Fibroblast of mammary gland (primary cell): ENCODE measurements around the gene SEMA6D.

ENCODE experiments used
- DNase-seq: peaks from one replicate; pipeline ENCODE4 v3.0.0-alpha.2; 2010; ENCODE audit warnings: low read depth
- H3K4me3 ChIP-seq: 2 replicates; pipeline ENCODE4 v1.5.1; 2011; ENCODE audit warnings: low read depth, mild to moderate bottlenecking, low read length, moderate library complexity; ENCODE audit not compliant: control insufficient read depth
- TF ChIP-seq, protein P1 (sequence below): conservative IDR thresholded peaks from 2 replicates; pipeline ENCODE4 v1.5.1; 2011; ENCODE audit warnings: low read depth, low read length, inconsistent platforms; ENCODE audit not compliant: control insufficient read depth, insufficient read depth

SEMA6D gene, protein sequence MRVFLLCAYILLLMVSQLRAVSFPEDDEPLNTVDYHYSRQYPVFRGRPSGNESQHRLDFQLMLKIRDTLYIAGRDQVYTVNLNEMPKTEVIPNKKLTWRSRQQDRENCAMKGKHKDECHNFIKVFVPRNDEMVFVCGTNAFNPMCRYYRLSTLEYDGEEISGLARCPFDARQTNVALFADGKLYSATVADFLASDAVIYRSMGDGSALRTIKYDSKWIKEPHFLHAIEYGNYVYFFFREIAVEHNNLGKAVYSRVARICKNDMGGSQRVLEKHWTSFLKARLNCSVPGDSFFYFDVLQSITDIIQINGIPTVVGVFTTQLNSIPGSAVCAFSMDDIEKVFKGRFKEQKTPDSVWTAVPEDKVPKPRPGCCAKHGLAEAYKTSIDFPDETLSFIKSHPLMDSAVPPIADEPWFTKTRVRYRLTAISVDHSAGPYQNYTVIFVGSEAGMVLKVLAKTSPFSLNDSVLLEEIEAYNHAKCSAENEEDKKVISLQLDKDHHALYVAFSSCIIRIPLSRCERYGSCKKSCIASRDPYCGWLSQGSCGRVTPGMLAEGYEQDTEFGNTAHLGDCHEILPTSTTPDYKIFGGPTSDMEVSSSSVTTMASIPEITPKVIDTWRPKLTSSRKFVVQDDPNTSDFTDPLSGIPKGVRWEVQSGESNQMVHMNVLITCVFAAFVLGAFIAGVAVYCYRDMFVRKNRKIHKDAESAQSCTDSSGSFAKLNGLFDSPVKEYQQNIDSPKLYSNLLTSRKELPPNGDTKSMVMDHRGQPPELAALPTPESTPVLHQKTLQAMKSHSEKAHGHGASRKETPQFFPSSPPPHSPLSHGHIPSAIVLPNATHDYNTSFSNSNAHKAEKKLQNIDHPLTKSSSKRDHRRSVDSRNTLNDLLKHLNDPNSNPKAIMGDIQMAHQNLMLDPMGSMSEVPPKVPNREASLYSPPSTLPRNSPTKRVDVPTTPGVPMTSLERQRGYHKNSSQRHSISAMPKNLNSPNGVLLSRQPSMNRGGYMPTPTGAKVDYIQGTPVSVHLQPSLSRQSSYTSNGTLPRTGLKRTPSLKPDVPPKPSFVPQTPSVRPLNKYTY

DNA sequence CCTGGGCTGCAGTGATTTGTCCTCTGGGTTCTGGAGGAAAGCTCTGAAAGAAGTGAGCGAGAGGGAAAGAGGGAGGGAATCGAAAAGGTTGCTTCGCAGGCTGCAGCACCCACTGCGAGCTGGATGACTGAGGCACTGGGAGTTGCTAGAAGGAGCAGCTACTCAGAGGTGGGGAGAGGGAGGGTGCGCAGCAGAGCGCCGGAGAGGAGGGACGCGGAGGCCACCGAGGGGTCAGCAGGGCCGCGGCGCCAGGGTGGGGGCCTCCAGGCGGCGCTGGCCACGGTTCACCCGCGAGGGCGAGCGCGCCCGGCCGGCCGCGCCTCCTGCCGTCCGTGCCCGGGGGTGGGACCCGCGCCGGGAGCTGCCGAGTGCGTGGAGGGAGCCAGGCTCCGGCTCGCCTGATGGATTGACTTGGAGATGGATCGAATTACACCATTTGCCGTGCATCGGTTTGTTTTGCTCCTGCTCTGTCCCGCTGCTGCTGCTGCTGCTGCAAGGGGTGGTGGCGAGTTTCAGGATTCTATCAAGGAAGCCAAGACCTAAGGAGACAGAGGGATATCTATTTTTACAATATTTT lies at the start of gene SEMA6D:
TSS of gene SEMA6D (plus strand) at position 470 of the 577 bp plus-strand sequence. CDS start 42,294 bp downstream, outside the sequence.
- TF ChIP-seq, protein P1, sequence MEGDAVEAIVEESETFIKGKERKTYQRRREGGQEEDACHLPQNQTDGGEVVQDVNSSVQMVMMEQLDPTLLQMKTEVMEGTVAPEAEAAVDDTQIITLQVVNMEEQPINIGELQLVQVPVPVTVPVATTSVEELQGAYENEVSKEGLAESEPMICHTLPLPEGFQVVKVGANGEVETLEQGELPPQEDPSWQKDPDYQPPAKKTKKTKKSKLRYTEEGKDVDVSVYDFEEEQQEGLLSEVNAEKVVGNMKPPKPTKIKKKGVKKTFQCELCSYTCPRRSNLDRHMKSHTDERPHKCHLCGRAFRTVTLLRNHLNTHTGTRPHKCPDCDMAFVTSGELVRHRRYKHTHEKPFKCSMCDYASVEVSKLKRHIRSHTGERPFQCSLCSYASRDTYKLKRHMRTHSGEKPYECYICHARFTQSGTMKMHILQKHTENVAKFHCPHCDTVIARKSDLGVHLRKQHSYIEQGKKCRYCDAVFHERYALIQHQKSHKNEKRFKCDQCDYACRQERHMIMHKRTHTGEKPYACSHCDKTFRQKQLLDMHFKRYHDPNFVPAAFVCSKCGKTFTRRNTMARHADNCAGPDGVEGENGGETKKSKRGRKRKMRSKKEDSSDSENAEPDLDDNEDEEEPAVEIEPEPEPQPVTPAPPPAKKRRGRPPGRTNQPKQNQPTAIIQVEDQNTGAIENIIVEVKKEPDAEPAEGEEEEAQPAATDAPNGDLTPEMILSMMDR, result no peak
- peak; percentile 73 for DNase-seq
- H3K4me3 ChIP-seq, result peak within 1 kb of the TSS; percentile 50

DNA sequence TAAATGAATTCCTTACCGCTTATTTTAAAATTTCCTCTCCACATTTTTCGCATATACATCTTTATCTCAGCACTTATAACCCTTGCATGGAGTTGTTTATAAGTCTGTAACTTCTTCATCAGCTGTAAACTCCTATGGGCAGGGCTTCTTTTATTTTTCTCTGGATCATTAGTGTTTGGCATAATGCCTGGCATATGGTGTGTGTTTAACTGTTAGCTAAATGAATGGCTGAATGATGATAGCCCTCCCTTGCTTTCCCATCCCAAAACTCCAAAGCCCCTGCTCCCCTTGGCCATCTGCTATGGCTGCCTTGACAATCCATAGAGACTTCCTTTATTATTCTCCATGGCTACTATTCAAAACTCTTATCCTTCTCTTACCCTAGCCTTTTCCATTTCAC lies 48.1 kb upstream of the SEMA6D start:
- TF ChIP-seq, protein P1, result no peak
- no peak for DNase-seq
- H3K4me3 ChIP-seq, result no peak overlapping the region

DNA sequence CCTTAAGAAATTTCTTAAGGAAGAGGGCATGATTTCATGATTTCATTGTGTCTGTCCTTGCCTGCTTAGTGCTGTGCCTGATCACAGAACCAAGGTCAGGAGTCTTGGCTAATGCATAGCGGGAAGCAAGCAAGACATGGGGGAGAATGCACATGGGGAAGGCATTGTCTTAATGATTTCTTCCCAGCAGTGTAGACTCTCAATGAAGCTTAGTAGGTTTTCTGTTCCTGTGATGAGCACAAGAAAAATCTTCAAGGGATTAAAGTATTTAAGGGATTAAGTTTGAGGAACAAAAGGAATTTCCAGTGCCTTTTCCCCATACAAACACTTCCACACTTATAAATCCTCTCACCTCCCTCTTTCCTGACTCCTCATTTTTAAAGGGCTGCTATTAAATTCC lies 46.9 kb upstream of the SEMA6D start:
- no peak for DNase-seq
- H3K4me3 ChIP-seq, result no peak overlapping the region
- TF ChIP-seq, protein P1, result no peak

DNA sequence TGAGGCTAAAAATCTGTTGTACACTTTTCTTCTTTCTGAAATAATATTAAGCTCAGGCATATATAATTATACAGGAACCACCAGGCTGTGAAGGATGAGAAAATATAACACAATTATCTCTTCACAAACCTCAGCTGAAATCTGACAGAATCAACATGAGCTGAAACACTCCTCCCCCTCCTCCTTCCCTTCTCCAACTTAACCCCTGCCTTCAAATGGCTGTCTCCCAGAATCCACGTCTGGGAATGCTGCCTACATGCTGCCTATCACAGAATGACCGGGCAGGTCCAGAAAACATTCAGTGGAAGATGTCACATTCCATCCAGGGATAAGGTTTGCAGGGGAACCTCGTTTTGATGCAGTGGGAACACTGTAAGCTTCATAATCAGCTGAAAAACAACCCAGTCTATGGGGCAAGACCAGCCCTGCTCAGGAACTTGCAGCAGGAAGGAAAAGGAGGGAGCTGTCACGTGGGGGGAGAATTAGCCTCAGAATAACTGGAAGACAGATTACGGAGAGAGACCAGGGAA lies 44.0 kb upstream of the SEMA6D start:
- DNase-seq, result no peak
- TF ChIP-seq, protein P1, result no peak
- no peak overlapping the region for H3K4me3 ChIP-seq

DNA sequence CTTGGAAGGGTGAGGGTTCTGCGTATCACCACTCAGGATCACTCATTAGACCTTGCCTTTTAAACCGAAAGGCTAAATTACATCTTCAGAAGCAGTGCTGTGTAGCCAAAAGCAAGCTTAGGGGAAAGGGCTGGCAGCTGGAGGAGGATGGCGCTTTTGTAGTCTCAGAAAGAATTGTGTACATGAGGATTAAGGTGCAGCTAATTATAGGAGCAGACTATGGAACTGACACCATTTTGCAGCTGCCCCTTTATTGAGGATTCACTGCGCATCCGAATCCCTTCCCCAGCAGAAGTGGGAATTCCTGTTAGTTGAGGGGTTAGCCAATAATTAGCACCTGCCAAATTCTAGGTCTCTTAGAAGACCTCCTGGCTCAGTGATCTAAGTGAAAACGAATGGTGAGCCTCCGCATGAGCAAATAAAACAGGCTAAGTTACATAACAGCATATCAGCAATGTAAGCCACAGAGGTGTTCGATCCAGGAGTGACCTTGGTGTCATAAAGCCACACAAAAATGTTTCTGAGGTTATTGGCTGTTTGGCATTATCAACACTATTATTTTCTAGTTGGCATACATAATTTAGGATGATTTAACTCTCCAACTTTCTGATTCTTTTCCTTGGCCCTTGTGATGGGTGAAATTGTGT lies 42.6 kb upstream of the SEMA6D start:
- no peak overlapping the region for H3K4me3 ChIP-seq
- TF ChIP-seq, protein P1, result no peak
- DNase-seq, result no peak
